SK-N-DZ (cell line): Measurements from ENCODE around the gene DEFB114. TPM values are rescaled to one million over a fixed set of nuclear protein-coding genes. Genes with fewer than 3 reads are reported as not detected.
"Not testable (repeated sequence)": the region's sequence is repeated elsewhere in the genome, so short reads cannot be mapped to it uniquely, and the experiment has no call there.

Experiments used
- DNase-seq: peaks from one replicate; pipeline ENCODE4 v3.0.0-alpha.2; 2015; ENCODE audit warnings: low spot score
- polyA plus RNA-seq, 2 experiments: library from polyadenylated mRNA; depleted of rRNA; stranded (reverse); fragments of >200 nt; gene quantifications; 2 replicates each; pipeline ENCODE4 v1.2.3, GENCODE V29; 2014

The DEFB114 gene, protein sequence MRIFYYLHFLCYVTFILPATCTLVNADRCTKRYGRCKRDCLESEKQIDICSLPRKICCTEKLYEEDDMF
- not detected in 2 replicates for polyA plus RNA-seq (2014; cell fraction: cytosol; rRNA removed)
- not detected in 2 replicates for polyA plus RNA-seq (2014; cell fraction: nucleus; rRNA removed)

DNA sequence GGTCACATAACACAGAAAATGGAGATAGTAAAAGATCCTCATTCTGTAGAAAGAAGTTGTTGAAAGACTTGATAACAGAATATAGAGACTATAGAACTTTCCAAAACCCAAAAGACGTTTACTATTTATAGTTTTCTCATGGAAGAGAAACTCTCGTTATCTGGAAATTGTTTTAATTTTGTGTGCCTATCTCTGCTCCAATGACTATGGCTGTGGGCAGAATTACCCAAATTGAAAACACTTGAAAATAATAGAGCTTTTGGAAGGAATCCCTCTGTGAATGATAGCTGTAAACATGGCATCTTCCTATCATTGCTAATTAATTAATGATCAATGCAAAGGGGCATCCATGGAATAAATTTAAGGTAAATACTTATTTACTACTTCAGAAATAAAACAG is at the start of gene DEFB114:
Gene DEFB114 (minus strand): TSS at position 101 of the 400 bp plus-strand sequence. CDS start 59 bp downstream, at position 42.
- no peak for DNase-seq

DNA sequence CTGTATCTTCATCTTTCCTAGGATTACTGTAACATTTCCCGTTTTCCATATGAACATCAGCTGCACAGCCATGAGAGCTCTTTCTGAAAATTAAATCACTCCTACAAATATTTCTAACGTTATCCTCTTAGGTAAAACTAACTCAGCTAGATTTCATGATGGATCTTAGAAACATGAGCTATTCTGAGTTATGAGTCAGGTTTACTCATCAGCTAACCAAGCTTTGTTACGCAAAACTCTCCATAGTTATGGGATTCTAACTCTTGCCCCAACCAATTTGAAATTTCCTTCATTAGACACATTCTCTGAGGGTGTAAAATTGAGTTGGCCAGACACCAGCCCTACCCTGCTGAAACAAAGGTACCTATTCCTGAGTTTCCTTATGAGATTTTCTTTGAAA is 43.9 kb upstream of the DEFB114 start:
- no peak for DNase-seq

DNA sequence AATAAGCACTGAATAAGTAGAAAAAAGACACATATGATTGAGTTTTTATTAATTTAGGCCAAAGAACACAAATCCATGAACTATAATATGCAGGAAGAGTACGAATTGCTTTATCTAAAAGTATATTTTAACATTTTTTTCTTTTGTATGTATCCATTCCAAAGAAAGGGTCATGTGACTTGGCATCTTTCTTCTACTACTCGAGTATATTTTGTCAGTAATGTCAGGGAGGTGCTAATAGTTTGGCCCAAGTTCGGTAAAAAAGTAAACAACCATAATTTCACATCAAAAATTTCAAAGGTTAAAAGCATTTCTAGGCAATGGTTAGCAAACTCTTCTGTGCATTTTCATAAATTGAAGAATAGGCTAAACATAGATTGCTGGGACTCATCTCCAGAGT is 39.2 kb upstream of the DEFB114 start:
- DNase-seq: no peak

DNA sequence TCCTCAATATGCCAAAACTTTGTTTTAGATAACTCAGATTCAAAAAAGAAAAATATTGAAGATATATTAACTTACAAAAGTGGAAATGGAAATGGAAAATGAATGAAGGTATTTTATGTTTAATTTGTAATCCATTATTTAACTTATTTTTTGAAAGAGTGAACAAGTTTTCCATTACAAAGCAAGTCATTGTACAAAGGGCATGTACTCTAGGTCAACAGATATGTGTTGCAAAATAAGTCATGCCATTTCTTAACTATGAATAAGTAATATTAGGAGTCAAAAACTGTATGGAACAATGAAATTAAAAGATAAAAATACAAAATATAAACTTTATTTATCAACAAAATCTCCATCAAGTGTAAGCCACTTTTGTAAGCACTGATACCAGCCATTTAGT is 31.3 kb upstream of the DEFB114 start:
- no peak for DNase-seq

DNA sequence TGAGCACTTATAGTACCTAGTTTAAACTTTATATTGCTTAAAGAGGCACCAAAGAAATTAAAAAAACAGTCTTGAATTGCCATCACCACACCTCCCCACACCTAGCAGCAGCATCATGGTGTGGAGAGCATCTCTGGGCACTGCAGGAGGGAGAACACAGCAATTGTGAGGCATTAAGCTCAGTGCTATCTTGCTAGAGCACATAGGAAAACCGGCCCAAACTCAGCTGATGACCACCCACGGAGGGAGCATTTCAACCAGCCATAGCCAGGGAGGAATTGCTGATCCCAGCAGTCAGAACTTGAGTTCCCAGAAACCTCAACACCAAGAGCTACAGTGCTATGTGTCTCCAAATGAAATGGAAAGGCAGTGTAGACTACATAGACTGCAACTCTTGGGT is 24.9 kb upstream of the DEFB114 start:
- DNase-seq: no peak

DNA sequence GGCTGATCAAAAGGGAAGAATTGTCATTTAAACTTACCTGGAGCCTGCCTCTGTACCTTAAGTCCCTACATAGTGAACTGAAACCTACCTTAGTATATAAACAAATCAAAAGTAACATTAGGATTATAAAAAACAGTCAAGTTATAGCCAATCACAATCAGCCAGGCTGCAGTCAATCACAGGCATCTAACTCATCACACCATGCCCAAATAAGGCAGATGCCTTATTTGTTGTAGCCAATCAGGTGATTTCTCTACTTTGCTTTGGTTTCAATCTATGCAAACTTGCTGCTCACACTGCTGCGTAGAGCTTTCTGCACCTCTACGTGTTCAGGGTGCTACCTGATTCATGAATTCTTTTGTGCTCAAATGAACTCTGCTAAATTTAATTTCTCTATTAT is 23.8 kb upstream of the DEFB114 start:
- DNase-seq: no peak

DNA sequence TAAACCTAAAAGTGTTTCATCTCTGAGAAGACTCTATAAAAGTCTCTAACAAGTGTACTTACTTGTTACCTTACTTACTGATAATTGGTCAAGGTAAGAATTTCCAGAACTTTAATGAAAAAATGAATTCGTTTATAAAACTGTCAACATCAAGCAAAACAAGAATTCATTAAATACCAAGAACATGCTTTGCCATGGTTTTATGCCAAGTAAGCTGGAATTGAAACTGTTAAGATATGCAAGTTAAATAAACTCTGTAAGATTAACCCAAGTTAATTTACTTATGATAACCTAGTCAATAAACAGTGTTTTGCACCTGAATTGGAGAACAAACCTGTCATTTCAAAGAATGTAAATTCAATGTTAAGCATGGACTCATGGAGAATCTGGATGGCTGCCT is 22.6 kb upstream of the DEFB114 start:
- no peak for DNase-seq

DNA sequence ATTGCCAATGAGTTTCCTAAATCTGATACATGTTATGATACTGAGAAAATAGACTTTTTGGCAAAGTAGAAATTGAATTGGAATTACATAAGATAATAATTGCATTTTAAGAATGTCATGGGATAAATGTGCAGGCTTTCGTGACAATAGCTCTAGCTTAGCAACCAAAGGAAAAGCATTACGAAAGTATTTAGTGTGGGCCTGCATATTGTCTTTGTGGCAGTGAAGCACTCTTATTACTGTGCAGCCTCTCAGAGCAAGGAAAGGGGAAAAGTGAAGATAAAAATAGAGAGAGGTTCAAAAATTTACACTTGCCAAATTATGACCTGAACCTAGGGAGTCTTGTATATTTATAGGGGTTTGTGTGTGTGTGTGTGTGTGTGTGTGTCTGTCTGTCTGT is 18.1 kb upstream of the DEFB114 start:
- no peak for DNase-seq

DNA sequence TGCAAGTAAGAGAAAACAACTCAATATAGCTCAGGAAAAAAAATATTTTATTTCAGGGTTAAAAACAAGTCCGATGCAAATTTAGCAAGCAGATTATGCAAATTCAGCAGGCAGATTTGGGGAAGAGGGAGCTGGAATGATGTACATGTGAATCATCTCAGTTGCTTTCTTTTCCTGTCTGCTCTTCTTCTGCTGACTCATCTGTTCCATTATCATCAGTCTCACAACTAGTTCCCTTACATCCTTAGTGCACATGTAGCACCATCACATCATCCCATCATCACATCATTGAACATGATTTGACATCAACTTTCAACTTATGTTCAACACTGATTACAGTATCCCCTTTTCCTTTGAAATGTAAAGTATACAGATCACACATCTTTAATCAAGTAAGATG is 16.9 kb upstream of the DEFB114 start:
- DNase-seq: no peak

DNA sequence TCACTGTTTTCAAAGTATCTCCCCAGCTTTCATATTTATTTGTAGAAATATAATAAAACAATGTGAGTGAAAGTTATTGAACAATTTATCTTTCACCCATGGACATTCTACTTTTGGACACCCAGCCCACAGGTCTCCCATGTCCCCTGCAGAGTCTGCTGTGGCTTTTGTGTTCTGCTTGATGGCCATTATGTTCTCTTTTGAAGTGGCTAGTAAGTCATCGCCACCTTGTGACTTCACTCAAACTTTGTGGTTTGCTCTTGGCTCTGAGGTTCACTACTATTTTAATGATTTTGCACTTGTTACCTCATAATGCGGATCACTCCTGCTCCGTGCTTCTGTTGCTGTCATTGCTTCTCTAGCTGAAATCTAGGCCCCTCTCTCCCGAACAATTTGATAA is 15.6 kb upstream of the DEFB114 start:
- no peak for DNase-seq

DNA sequence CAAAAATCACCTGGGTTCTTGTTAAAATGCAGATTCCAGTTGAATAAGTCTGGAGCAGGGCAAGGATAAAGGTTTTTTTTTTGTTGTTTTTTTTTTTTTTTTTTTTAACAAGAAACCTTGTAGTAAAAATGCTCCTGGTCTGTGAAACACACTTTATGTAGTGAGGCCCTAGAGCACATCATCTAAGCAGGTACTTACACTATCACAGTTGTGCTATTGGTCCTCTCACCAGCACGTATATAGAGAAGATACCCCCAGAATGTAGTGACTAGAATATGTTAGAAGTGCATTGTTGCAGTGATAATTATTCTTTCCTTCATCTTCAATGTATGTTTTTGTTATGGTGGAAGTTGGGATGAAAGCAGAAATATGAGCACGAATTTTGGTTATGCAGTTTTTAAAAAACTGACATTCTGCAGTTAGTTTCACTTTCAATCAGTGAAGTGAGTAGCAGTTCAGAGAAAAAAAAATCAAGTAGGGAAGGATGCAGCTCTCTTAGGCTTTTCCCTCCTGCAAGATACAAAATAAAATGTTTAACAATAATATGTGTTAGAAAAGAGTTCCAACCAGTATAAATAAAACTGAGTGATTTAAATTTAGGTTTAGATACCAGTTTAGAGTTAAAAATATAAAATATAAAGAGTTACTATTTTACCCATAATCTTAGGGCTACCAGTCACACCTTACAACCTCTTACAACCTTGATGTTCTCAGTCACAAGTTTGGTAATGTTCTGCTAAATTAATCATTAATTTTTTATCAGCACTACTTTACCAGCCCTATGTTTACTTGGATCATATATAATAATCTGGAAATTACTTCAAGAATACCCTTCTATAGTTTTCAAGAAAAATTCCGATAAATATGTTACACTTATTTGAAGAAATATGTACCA is 14.6 kb upstream of the DEFB114 start:
- no peak for DNase-seq

DNA sequence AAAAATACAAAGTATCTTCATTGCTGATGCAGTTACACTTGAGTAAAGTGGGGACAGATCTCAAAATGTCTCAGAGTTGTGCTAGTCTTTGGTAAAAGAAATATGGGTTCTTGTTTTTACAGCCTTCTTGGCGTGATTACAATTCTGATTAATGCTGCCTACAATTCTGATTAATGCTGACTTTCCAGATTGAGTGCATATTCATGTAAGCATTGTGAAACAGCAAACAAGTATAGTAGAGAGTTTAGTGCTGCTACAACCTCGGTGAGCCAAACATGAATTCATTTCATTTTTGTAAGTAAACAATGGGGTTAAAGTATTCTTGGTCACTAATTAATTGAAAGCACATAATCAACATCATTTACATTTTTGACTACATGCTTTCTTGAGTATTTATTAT is 5.6 kb upstream of the DEFB114 start, which contains the start of gene DEFB113:
Gene DEFB113 (minus strand): TSS at position 21 of the 400 bp plus-strand sequence. CDS start 0 bp downstream, at position 21.
- DNase-seq: no peak

DNA sequence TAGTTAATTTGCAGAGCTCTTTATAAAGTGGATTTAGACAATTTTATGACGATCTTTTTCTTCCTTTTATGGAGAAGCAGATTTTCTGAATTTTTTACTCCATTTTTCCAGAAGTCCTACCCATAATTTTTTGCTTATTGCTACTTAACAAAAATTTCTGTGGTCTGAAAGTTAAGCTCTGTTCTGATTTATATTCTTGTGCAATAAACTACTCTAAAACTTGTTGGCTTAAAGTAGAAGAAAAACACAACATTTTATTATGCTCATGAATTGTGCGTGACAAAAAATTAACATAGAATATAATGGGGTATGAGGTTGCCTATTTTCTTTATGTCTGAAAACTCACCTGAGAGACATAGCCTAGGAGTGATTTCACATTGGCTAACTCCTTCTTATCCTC is 2.9 kb upstream of the DEFB114 start:
- DNase-seq: no peak

DNA sequence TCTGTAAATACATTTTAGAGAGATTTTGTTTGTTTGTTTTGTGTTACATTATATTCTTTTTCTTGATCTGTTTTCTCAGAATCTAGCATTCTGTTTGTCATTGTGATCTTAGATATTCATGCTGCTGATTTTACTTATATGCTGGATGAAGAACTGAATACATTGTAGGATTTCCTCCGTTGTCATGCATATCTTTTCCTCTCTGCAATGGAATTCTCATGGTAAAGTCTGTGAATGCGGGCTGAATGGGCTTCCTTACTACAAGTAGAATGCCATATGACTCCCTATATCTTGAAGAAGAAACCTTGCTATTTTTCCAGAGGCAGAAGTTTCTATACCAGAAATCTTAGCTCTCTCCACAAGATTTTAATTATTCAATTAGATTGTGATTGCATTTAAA is 2.4 kb upstream of the DEFB114 start:
- DNase-seq: no peak

DNA sequence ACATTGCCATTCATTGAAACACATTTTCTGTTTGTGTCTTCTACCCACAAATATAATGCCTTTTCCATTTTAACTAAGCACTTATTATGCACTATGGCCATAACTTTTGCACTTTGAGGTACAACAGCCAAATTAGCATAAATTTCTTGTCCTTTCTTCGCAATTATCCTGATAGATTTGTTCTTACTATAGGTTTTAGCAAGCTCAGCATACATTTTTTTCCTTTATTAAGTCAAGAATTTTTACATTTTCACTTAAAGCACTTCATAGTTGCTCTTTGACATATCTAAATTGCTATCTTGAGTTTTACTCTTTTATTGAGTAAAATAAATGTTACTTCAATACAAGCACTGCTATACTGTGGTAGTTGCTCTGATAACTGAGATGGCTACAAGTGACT is 5.8 kb downstream of the DEFB114 start:
- DNase-seq: no peak

DNA sequence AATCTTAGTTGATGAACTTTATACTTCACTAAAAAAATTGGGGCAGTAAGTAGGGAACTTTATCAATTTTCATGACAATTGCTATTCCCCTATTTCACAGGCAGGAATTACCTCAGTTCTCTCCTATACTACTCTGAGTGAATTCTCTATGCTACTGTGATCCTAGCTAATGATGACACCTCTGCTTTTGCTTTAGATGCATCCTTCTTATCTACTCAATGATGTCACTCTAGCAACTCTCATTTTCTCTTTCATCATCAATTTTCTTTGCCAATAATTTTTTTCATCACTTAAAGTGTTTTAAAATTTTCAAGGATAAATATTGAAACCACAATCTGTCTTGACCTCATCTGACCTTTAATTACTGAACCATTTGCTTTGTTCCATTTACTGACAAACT is 8.1 kb downstream of the DEFB114 start:
- no peak for DNase-seq

DNA sequence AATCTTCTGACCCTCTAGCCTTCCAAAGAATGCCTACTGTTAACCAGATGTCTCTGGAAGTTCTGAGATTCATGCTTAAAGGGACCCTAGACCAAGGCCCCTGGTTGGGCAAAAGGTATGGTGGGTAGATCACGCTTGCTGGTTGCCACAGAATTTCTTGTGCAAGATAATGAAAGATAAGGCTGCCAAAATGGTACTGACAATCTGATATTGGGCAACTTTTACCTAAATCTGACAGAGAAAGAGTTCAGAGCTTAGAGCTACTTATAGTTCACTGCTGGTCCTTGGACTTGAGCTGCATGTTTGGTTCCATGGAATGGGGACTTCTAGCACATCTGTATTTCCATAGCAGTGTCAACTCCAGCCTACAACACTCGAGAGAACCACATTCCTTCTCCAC is 12.0 kb downstream of the DEFB114 start:
- no peak for DNase-seq

DNA sequence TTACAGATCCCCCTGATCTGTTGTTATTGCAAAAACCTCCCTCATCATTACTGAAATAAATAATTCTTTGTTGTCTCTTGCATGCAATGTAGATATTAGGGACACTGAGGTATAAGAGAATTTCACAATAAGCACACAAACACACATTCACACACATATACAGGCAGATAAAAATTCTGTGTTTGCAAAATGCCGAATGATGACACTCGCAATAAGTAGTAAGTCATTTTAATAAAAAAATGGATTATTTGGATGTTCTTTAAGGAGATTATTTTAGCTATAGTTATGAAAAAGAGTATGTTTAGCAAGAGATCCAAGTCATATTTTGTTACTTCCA is 13.6 kb downstream of the DEFB114 start:
- DNase-seq: no peak

DNA sequence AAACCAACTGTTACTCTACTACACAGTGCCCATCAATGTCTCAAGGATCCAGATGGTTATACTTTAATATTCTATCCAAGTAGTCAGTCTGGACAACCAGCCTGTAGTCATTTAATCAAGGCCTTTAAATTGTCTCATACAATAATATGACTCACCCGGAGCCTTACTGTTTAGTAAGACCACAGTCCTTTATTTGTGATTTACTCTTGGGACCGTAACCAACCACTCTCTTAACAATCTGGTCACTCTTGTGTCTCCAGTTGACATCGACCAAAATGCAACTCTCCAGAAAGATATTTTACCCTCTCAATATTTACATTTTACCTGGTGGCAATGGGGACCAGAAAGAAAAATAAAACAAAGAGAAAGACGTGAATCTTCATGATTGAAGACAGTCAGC is 14.9 kb downstream of the DEFB114 start:
- no peak for DNase-seq

DNA sequence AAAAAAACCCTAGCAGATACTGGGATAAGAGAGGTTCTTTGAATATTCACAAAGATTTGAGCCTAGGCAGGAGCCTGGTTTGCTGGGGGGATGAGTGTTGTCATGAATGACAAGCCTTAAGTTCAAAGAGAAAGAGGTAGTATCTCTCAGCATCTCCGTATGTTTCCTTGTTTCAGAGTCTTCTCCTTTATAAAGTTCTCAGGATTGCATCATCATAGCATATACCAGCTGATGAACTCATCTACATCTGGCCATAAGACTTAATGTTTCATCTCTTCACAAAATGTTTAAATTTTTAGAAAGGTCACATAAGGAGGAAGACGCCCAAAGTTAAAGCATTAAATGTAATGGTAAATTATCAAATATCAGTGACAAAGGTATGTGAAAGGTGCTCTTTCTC is 17.1 kb downstream of the DEFB114 start:
- DNase-seq: no peak

DNA sequence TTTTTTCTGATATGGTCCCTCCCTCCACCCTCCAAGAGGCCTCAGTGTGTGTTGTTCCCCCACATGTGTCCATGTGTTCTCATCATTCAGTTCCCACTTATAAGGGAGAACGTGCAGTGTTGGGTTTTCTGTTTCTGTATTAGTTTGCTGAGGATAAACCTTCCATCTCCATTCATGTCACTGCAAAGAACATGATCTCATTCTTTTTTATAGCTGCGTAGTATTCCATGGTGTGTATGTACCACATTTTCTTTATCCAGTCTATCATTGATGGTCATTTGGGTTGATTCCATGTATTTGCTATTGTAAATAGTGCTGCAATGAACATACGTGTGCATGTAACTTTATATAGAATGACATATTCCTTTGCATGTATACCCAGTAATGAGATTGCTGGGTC is 19.9 kb downstream of the DEFB114 start:
- DNase-seq: not testable (repeated sequence)

DNA sequence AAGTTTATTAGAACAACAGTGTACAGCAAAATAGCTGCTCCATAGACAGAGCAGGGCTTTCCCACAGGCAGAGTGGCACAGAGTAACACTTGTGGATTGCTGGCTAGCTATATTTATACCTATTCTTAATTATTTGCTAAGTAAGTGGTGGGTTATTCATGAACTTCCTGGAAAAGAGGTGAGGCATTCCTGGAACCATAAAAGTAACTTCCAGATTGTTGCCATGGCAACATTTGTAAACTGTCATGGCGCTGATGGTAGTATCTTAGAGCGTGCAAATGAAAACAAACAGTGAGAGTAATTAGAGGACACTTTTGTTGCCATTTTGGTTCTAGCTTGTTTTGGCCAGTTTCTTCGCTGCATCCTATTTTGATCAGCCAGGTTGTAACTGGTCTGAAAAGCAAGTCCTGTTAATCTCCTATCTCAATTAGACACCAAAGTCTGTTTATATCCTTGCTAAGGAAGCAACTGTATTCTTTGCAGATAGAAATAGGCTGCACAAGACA is 23.9 kb downstream of the DEFB114 start:
- no peak for DNase-seq

DNA sequence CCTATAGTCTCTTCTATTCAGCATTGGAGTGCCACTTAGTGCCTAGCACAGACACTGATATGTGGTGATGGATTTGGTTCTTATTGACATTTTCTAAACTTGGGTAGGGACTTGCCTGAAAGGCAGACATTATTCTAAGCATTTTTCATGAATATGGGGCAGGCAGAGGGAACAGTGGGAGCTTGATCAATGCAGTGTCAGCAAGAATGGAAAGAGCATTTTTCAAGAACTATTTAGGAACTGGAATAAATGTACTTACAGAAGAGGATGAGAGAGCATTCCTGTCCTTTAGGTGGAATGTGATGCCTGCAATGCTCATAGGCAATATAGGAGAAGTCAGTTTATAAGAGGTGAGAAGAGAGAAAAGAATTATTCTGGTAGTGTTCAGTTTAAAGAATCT is 26.2 kb downstream of the DEFB114 start:
- no peak for DNase-seq
